HG03039 (cell line): ENCODE measurements around the gene CSF2RB.

Experiments used
- ATAC-seq: cut with Tn5 transposase; IDR thresholded peaks from one replicate; pipeline ENCODE4 v1.9.1; 2021; ENCODE audit warnings: mild to moderate bottlenecking, moderate library complexity; ENCODE audit not compliant: unreplicated experiment

CSF2RB gene

DNA sequence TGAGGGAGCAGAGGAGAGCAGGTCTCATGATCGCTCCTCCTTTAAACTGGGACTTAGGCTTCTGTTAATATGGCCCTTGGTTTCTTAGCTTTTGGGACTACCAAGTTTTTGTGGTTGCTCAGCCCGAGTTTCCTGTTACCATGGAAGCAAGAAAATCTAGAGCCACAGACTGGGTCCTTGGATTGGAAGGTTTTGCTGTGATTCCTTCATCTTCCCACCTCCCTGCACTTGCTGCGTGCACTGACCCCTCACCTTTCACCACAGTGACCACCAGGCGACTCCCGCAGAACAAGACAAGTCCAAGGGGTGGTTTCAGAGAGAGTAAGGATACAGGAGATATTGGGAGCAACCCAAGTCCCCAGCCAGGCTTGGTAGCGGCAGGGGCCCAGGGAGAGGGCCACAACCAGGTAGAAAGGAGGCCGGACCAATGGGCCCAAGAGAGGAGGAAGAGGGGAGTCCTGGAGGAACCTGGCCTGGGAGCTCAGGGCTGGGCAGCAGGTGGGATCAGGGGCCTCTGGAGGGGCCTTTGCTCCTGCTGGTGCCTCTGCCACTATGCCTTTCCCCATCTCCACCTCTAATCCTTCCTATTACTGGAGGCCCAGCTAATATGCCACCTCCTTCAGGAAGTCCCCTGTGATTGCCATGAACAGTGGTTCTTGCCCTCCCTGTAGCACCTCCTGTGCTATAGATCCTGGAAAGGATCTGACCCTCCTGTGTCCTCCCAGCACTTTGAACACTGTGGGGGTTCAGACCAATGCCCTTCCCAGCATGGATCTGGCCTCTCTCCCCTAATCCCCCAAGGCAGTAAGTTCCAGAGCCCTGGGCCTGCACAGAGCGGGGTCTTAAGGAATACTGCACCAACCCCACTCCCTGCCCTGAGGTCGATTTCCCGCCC is 21.2 kb downstream of the CSF2RB start:
- no peak for ATAC-seq

DNA sequence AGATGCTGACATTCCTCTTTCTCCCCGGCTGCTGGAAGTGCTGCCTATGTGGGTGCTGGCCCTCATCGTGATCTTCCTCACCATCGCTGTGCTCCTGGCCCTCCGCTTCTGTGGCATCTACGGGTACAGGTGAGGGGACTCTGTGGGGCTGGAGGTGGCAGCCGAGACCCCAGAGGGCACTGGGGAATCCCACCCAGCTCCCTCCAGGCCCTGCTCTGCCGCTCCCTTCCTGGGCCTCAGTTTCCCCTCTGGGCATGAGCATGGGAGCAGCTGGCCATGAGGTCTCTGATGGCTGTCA is 21.8 kb downstream of the CSF2RB start:
- ATAC-seq = no peak

DNA sequence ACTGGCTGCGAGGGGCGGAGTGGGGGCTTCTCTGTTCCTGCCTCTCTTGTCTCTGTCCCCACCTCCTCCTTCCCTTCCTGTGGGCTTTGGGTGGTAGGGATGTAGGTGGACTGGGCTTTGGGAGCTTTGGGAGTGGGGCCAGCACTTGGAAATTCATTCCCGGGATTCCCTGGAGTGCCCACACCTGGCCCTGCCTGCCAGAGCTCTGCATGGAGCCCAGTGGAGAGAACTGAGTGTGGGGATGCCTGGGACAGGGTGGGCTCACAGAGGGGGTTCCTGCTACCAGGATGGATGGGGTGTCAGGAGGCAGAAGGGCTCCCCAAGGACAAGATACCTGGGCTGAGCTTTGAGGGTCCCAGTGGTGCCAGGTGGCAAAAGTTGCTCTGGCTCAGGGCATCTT is 22.3 kb downstream of the CSF2RB start:
- ATAC-seq = no peak

DNA sequence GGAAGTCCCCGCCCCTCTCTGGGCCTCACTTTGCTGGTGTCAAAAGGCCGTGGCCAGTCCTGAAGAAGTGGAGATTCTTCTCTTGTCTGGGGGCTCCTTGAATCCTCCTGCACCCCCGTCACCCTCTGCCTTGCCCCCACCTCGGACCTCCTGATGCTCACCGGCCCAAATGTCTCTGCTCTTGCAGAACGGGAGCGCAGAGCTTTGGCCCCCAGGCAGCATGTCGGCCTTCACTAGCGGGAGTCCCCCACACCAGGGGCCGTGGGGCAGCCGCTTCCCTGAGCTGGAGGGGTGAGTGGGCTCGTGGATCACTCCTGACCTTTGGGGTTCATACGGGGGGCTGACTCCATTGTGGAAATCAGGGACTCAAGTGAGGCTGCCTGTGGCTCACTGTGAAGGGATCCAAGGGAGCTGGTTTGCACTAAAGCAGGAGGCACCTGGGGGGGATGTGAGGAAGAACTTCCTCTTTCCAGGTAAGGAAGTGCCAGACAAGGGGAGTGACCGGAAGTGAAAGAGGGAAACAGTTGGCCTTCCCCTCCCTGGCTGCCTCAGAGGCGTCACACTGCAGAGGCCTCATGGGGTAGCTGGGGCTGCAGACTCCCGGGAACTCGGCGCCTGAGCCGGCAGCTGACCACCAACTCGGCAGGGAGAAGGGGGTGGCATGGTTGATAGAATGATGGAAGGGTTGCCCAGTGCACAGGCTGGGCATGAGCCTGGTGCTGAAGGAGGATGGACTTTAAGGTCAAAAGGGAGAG is 23.1 kb downstream of the CSF2RB start:
- no peak for ATAC-seq

DNA sequence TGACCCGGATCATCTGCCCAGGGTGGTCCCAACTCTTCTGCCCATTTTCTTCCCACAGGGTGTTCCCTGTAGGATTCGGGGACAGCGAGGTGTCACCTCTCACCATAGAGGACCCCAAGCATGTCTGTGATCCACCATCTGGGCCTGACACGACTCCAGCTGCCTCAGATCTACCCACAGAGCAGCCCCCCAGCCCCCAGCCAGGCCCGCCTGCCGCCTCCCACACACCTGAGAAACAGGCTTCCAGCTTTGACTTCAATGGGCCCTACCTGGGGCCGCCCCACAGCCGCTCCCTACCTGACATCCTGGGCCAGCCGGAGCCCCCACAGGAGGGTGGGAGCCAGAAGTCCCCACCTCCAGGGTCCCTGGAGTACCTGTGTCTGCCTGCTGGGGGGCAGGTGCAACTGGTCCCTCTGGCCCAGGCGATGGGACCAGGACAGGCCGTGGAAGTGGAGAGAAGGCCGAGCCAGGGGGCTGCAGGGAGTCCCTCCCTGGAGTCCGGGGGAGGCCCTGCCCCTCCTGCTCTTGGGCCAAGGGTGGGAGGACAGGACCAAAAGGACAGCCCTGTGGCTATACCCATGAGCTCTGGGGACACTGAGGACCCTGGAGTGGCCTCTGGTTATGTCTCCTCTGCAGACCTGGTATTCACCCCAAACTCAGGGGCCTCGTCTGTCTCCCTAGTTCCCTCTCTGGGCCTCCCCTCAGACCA is 24.0 kb downstream of the CSF2RB start:
- no peak for ATAC-seq

DNA sequence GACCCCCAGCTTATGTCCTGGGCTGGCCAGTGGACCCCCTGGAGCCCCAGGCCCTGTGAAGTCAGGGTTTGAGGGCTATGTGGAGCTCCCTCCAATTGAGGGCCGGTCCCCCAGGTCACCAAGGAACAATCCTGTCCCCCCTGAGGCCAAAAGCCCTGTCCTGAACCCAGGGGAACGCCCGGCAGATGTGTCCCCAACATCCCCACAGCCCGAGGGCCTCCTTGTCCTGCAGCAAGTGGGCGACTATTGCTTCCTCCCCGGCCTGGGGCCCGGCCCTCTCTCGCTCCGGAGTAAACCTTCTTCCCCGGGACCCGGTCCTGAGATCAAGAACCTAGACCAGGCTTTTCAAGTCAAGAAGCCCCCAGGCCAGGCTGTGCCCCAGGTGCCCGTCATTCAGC is 24.6 kb downstream of the CSF2RB start:
- no peak for ATAC-seq

DNA sequence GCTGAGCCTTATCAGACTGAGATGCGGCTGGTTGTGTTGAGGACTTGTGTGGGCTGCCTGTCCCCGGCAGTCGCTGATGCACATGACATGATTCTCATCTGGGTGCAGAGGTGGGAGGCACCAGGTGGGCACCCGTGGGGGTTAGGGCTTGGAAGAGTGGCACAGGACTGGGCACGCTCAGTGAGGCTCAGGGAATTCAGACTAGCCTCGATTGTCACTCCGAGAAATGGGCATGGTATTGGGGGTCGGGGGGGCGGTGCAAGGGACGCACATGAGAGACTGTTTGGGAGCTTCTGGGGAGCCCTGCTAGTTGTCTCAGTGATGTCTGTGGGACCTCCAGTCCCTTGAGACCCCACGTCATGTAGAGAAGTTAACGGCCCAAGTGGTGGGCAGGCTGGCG is 25.5 kb downstream of the CSF2RB start:
- no peak for ATAC-seq

DNA sequence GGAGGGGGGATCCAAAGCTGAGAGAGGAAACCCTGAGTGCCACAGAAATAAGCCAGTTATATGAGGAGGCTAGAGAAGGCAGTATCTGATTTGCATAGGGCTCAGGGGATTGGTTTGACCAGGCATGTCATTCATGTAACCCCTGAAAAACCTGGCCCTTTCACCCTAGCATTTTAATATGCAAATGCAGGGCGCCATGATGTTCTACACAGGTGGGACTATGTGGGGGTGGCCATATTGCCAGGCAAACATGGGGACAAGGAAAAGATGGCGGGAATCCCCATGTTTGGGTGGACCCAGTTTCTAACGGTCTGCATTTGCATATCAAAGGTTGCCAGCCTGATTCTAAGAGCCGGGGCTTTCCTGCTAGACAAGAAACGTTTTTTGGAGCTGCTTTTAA is 27.2 kb downstream of the CSF2RB start:
- no peak for ATAC-seq

DNA sequence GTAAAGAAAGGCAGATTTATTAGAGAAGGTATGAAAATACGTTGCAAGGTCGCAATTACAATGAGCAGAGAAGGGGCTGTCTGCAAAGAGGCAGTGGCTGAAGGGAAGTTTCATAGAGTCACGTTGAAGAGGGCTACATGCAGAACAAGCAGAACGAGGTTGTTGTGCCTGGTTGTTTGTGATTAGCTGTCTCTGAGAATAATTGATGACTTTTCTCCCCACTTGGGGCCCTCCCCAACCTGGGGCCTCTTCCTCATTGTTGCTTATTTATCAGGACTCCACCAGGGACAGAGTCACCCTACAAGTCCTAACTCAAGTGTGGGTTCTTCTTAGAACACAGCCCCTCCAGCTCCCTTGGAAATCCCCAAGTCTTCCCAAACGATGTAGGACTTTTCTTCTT is 29.1 kb downstream of the CSF2RB start:
- no peak for ATAC-seq

DNA sequence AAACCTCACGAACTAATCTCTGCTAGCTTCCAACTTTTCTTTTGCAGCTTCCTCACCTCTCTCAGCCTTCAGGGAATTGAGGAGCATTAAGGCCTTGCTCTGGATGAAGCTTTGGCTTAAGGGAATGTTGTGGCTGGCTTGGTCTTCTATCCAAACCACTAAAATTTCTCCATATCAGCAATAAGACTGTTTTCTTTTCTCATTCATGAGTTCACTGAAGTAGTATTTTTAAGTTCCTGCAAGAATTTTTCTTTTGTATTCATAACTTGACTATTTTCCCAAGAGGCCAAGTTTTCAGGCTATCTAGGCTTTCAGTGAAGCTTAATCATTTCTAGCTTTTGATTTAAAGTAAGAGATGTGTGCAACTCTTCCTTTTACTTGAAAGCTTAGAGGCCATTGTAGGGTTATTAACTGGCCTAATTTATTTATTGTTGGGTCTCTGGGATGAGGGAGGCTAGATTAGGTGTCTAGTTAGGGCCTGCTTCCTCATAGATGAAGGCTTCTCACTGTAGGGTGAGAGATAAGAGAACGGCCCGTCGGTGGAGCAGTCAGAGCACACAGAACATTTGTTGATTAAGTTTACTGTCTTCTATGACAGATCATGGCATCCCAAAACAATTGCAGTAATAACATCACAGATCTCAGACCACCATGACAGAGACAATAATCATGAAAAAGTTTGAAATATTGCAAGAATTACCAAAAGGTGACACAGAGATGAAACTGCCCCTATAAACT is 33.2 kb downstream of the CSF2RB start:
- no peak for ATAC-seq

DNA sequence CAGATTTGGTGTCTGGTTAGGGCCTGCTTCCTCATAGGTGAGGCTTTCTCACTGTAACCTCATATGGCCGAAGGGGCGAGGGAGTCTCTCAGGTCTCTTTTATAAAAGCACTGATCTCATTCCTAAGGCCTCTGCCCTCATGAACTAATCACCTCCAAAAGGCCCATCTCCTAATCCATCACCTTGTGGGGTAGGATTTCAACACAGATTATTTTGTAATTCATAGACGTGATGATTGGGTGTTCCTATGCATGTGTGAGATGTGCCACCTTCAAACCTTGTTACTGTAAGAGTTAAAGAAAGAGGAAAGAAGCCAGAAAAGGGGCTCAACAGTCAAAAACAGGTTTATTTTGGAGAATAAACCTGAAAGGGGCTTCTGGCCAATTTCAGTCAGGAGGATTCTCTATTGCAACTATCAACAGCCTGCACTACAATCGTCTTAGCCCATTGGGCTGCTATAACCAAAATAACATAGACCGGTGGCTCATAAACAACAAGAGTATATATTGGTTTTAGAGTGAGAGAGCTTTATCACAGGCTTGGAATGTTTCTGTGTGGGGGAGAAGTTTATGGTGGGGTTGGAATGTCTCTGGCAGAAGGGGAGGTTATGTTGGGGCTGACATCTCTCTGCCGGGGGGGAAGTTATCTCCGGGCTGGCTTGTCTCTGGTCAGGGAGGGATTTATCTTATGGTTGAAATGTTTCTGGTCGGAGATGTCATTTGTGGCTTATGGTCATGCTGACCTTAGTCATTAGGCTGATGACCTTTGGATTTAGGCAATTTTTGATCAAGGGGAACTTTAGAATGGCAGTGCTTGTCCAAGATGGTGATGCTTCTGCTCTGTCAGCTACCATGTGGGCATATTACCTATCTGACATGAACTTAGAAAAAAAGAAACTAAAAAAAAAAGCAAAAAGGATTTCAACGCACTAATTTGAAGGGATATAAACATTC is 35.1 kb downstream of the CSF2RB start:
- ATAC-seq = no peak

DNA sequence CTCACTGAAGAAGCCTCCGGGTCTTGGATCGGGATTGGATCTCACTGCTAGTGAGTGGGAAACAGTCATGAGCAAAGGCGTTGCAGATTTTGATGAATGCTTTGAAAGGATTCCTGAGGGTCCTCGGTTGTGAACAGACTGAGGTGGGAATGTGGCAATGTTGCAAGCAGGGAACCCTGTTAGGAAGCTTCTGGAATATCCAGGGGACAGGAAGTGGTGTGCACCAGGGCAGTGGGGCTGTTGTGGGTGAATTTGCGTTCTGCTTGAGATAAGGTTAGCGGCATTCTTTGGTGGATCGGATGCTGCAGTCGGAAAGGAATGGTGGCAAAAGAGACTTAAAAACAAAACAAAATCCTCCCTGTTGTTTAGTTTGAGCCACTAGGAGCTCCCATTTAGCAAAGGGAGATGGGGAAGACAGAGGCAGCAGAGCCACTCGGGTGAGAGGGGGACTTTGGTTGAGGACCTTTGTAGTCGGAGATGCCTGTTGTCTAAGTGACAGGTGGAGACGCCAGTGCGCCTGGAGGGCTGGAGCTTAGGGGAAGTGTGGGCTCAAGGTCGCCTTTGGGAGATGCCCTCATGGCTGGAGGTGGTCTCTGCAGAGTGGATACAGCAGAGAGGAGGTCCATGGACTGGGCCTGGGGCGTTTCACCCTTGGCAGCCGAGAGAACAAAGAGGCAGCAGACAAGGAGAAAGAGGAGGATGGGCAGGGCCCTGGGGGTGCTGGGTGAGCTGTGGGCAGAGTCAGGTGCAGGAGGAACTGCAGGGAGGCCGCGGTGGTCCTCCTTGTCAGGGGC is 37.6 kb downstream of the CSF2RB start:
- no peak for ATAC-seq

DNA sequence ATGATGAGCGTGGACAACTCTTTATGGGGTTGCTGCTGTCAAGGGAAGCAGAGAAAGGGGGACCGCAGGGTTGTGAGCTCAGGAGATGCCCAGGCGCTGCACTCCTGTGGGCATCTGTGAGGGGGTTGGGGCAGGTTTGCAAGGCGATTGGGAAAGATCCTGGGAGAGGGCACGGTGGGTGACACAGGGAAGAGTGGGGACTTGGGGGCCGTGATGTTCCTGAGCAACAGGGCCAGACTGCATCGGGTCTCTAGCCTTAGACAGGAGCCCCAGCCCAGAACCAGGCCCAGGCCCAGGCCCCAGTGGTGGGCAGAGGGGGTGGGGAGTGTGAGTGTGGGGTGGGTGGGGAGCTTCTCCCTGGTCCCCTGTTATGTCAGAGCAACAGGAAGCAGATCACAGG is 38.3 kb downstream of the CSF2RB start:
- no peak for ATAC-seq

DNA sequence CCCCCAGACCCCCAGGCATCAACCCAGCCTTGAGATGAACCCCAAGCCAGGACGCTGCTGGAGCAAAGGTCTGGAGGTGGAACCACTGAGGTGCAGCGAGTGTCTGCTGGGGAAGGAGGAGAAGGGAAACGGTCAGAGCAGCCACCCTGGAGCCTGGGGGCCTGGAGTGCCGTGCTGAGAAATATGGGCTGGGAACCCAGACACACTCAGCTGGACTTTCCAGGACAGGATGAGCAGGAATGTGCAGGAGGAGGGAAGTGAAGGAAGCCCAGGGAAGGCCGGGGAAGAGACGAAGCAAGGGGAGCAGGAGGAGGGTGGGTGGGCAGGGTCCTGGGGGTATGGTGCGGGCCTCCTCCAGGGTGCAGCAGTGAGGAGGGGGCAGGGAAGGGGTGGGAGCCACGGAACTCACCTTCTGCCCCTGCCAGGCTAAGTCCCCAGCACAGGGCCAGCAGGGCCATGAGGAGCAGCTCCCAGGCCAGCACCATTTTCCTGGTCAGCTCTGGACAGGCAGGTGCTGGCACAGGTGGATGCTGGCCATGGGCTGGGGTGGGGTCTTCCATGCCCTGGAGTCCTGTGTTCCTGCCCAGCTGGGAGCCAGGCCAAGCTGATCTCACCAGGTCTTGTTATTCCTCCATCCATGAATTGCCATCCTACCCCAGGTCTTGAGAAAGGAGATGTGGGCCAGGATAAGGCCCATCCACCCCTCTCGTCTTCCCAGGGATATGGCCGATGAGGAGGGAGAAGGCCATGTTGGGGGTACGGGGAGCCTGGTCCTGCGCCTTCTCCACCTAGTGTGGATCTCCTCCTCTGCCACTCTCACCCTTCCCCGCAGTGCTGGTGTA is 40.0 kb downstream of the CSF2RB start:
- no peak for ATAC-seq

DNA sequence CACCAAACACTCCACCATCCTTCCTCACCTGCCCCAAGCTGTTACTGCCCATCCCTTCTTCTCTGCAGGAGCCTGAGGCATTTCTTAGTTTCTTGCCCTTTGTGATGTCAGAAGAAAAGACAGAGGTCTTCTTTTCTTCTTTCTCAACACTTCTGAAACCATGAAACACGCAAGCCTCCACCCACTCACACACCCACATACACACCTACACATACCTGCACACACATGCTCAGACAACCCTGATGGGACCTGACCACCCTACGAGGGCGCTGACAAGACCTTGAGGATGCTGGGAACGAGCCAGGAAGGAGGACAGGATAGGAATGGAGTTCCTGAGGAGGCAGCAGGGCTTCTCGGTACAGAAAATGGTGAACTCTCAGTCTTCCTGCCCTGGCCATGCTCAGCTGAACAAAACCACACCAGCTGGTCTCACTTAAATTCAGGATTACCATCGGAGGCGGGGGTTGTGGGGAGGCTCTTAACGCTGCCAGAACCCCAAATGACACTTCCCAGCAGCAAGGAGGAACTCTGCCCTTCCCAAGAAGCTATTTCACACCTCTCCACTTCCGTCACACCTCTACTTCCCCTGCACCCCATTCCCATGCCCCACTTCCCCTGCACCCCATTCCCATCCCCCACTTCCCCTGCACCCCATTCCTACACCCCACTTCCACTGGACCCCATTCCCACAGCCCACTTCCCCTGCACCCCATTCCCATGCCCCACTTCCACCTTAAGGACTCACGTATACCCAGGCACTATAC is 41.0 kb downstream of the CSF2RB start:
- no peak for ATAC-seq

DNA sequence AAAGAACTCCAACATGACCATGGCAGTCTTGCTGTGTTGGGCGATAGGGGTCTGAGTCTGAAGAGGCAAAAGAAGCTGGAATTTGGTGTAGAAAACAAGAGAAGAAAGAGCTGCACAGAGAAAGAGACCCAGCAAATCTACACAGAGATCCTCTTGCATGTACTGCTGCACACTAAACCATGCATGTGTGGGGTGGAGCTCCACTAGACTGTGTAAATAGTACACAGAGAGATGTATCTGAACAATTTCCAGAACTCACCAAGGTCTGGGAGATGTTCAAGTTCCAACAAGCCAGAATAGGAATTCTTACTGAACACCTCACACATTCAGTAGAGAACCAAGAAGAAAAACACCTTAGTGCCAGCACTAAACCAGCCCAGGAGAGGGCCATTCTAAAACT is 42.3 kb downstream of the CSF2RB start:
- no peak for ATAC-seq

DNA sequence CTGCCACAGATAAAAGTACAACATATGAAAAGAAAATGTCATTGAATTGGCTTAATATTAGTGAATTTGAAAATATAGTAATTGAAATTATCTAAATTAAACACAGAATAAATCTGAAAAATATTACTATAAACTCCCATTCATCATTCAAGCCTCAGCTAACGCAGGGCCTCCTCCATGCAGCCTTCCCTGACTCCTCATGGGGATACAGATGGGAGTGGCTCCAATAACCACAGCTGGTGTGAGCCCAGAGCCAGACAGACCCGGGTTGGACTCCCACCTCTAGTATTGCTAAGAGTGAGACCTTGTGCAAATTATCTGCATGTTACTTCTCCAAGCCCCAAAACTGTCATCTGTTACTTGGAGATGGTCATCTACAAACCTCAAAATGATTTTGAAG is 44.9 kb downstream of the CSF2RB start:
- ATAC-seq = no peak

DNA sequence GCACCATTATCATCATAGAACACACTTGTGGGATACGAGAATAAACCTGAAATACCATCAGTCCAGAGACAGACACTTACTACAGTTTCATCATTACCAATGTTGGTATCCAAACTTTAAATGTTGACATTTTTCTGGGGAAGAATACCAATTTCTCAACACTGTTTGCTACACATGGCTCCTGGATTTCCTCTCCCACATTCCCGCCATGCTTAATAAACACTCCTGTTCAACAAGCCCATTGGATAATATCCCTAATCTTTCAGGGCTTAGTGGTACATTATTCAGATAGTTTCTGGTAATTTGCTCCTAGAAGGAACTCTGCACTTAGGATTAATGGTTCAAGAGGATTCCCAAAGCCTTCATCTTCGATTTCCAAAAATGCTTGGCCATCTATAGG is 48.2 kb downstream of the CSF2RB start:
- ATAC-seq = no peak
